Gastroesophageal sphincter (tissue), 4 donors: ENCODE measurements around the gene FAM184A. TPM values are rescaled to one million over a fixed set of nuclear protein-coding genes. Genes with fewer than 3 reads are reported as not detected.

ENCODE experiments used
- ATAC-seq: fragments of 150-250 bp; one replicate; pipeline ENCODE4 v1.9.1; 2016; ENCODE audit warnings: mild to moderate bottlenecking, moderate library complexity
- H3K27ac ChIP-seq, 4 donors: fragments of 200-600 bp; sonication (generic) in 3 of 4; 1 replicate in 3 of 4; 2 replicates in 1 of 4; pipeline ENCODE4 v1.5.1; 2016 to 2019
- H3K27me3 ChIP-seq: fragments of 200-600 bp; sonication (generic); one replicate; pipeline ENCODE4 v1.5.1; 2019
- H3K36me3 ChIP-seq, 2 donors: fragments of 200-600 bp; sonication (generic); one replicate each; pipeline ENCODE4 v1.5.1; 2019; ENCODE audit warnings: control low read depth in 1 of 2
- H3K4me1 ChIP-seq, 3 donors: fragments of 200-600 bp; sonication (generic); 1 replicate in 2 of 3; 2 replicates in 1 of 3; pipeline ENCODE4 v1.5.1; 2016 to 2019; ENCODE audit warnings: control low read depth in 2 of 3
- H3K4me3 ChIP-seq, 2 donors: fragments of 200-600 bp; sonication (generic); one replicate each; pipeline ENCODE4 v1.5.1; 2019; ENCODE audit warnings: mild to moderate bottlenecking in 1 of 2, moderate library complexity in 1 of 2
- H3K9me3 ChIP-seq, 3 donors: fragments of 200-600 bp; sonication (generic); one replicate each; pipeline ENCODE4 v1.5.1; 2017 to 2019; ENCODE audit warnings: control low read depth in 2 of 3
- EP300 ChIP-seq: sonication (generic); formaldehyde crosslinking; IDR thresholded peaks from one replicate; pipeline ENCODE4 v1.6.1; 2017; ENCODE audit warnings: antibody characterized with exemption, mild to moderate bottlenecking
- POLR2A ChIP-seq, 2 donors: fragments of 450-650 bp; IDR thresholded peaks; one replicate each; pipeline ENCODE4 v1.6.1; 2017; ENCODE audit warnings: antibody characterized with exemption in 2 of 2, mild to moderate bottlenecking in 2 of 2, moderate library complexity in 1 of 2
- POLR2AphosphoS5 ChIP-seq: sonication (generic); formaldehyde crosslinking; IDR thresholded peaks from one replicate; pipeline ENCODE4 v1.6.1; 2017; ENCODE audit warnings: antibody characterized with exemption
- WGBS, 2 donors: methylation state at CpG; one replicate each; pipeline ENCODE4 v1.1.5; 2018; ENCODE audit warnings: low coverage in 1 of 2; 5-methylcytosine and 5-hydroxymethylcytosine counted together
- total RNA-seq, 4 donors: library from RNA; depleted of rRNA; stranded (reverse); fragments of >200 nt; gene quantifications; one replicate each; pipeline ENCODE4 v1.1.0, GENCODE V29; 2016
- TF ChIP-seq, protein P1 (sequence below), 4 experiments: fragments of 200-600 bp in 2 of 4; fragments of 450-650 bp in 2 of 4; sonication (generic) in 1 of 4; IDR thresholded peaks; one replicate each; pipeline ENCODE4 v1.5.1; 2017 to 2019; ENCODE audit warnings: antibody characterized with exemption in 4 of 4, mild to moderate bottlenecking in 2 of 4, moderate library complexity in 2 of 4

The FAM184A gene
- total RNA-seq, 4 donors from 2014 or later = 7.5 to 25.5 (median 10.3) TPM

DNA sequence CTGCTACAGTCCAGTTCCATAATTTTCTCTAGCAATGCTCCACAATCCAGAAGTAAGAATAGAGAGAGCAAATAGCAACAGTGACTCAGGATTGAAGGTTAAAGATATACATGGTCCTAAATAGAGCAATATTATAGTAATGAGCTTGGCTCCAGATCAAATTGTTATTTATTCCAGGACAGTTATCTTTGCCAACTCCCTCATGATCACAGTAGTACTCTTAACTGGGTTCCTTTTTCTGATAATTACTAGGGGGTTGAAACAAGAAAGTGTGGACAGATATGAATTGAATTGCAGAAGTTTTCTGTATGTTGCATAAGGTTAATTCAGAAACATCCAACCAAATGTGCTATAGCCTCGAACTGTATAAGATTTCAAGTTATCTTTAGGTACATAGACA lies 11.9 kb downstream of the FAM184A start:
- no peak for ATAC-seq
- TF ChIP-seq POLR2A (IDR thresholded peaks at IDR 0.05) (no peak), EP300 (no peak), POLR2AphosphoS5 (no peak)
- TF ChIP-seq, protein P1, sequence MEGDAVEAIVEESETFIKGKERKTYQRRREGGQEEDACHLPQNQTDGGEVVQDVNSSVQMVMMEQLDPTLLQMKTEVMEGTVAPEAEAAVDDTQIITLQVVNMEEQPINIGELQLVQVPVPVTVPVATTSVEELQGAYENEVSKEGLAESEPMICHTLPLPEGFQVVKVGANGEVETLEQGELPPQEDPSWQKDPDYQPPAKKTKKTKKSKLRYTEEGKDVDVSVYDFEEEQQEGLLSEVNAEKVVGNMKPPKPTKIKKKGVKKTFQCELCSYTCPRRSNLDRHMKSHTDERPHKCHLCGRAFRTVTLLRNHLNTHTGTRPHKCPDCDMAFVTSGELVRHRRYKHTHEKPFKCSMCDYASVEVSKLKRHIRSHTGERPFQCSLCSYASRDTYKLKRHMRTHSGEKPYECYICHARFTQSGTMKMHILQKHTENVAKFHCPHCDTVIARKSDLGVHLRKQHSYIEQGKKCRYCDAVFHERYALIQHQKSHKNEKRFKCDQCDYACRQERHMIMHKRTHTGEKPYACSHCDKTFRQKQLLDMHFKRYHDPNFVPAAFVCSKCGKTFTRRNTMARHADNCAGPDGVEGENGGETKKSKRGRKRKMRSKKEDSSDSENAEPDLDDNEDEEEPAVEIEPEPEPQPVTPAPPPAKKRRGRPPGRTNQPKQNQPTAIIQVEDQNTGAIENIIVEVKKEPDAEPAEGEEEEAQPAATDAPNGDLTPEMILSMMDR (IDR thresholded peaks at IDR 0.05) = no peak

DNA sequence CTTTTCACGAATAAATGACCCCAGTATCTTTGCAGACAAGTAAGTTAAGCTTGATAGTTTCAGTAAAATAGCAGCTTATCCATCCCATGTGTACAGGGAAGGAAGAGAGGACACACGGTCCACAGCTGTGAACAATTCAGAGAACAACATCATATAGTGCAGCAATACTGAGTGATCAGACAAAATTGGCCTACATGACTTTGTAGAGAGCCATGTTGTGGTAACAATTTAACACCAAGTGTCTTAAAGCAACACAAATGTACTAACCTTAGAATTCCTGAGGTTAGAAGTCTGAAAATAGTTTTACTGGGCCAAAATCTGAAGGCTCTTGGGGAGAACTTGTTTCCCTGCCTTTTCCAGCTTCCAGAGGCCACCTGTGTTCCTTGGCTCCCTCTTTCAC lies 12.5 kb downstream of the FAM184A start:
- TF ChIP-seq, protein P1 (IDR thresholded peaks at IDR 0.05) = no peak
- TF ChIP-seq POLR2A (IDR thresholded peaks at IDR 0.05) = no peak
- Histone ChIP-seq H3K9me3 (no peaks in the 10 kb centered on the region), H3K36me3 (no peaks in the 10 kb centered on the region), H3K4me3 (no peak overlapping the region), H3K4me1 (peaks cover 0 to 6% (median 0%) of the 10 kb centered on the region in 3 donors), H3K27me3 (no peaks in the 10 kb centered on the region), H3K27ac (no peak overlapping the region)
- no peak for ATAC-seq
- WGBS, 2 donors = 45 to 90% methylated on average over 2 of the region's 2 CpGs

More for the DNA sequence above, 11.9 kb downstream of the FAM184A start:
- WGBS, 2 donors = 78 to 100% methylated on average over 1 of the region's 1 CpG
- Histone ChIP-seq H3K27ac (no peak overlapping the region), H3K27me3 (no peaks in the 10 kb centered on the region), H3K4me1 (peaks cover 0 to 6% (median 0%) of the 10 kb centered on the region in 3 donors), H3K4me3 (no peak overlapping the region), H3K36me3 (no peaks in the 10 kb centered on the region), H3K9me3 (no peaks in the 10 kb centered on the region)

DNA sequence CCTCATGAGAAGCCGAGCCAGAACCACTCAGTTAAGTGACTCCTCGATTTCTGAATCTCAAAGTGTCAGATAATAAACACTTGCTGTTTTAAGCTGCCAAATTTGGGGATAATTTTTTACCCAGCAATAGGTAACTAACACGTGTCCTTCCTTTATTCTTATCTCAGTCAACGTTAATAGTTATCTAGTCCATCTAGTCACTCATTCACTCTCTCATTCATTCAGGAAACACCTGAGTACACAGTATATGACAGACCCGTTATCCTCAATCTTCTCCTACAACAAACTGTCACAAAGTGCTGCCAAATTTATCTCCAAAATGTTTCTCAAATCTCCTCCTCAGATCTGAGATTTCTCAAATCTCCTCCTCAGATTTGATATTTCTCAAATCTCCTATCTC lies 13.1 kb downstream of the FAM184A start:
- no peak for ATAC-seq
- TF ChIP-seq, protein P1 (IDR thresholded peaks at IDR 0.05) = no peak
- TF ChIP-seq POLR2A (IDR thresholded peaks at IDR 0.05) = no peak
- TF ChIP-seq POLR2AphosphoS5 = no peak
- TF ChIP-seq EP300 = no peak
- no peaks in the 10 kb centered on the region for H3K36me3 ChIP-seq
- H3K9me3 ChIP-seq = no peaks in the 10 kb centered on the region
- peaks cover 0 to 6% (median 0%) of the 10 kb centered on the region in 3 donors for H3K4me1 ChIP-seq
- H3K27me3 ChIP-seq = no peaks in the 10 kb centered on the region
- H3K4me3 ChIP-seq = no peak overlapping the region
- H3K27ac ChIP-seq = no peak overlapping the region
- WGBS, 2 donors = 71 to 77% methylated on average over 4 of the region's 5 CpGs

DNA sequence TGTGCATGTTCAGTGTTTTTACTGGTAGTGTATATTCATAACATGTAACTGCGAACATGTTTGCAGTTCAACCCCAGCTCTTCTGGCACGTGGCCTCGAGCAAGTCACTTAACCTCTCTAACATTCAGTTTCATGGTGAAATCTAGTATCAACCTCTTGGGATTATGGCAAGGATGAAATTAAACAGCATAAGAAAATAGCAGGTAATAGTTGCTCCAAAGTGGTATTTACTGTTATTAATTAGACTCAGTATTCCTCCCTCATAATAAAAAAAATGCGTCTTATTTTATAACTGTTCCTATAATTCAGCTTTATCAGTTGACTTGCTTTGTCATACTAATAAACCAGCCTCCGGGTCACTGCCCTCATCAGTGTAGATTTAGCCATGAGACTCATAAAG lies 15.0 kb downstream of the FAM184A start:
- ATAC-seq = no peak
- WGBS, 2 donors = 81 to 92% methylated on average over 5 of the region's 5 CpGs
- TF ChIP-seq EP300 = no peak
- H3K36me3 ChIP-seq = no peaks in the 10 kb centered on the region
- no peaks in the 10 kb centered on the region for H3K9me3 ChIP-seq
- no peak overlapping the region for H3K4me3 ChIP-seq
- H3K4me1 ChIP-seq = peaks cover 0 to 22% (median 0%) of the 10 kb centered on the region in 3 donors
- H3K27ac ChIP-seq = no peak overlapping the region
- no peaks in the 10 kb centered on the region for H3K27me3 ChIP-seq

DNA sequence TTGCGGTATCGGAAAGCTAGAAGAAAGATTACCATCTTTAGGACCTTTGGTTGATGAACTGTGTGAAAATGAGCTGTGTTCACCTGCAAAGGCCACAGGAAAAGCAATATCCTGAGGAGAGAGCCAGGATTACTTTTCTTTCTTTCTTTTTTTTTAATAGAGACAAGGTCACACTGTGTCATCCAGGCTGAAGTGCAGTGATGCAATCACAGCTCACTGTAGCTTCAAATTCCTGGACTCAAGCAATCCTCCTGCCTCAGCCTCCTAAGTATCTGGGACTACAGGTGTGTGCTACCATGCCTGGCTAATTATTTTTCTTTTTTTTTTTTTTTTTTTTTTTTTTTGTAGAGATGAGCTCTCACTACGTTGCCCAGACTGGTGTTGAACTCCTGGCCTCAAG lies 17.2 kb downstream of the FAM184A start:
- H3K36me3 ChIP-seq = no peaks in the 10 kb centered on the region
- WGBS, 2 donors = 93 to 100% methylated on average over 2 of the region's 3 CpGs
- H3K4me1 ChIP-seq = peaks cover 0 to 17% (median 0%) of the 10 kb centered on the region in 3 donors
- no peaks in the 10 kb centered on the region for H3K27me3 ChIP-seq
- H3K9me3 ChIP-seq = no peaks in the 10 kb centered on the region
- ATAC-seq = no peak
- TF ChIP-seq EP300 (no peak), POLR2AphosphoS5 (no peak), POLR2A (IDR thresholded peaks at IDR 0.05) (no peak)
- TF ChIP-seq, protein P1 (IDR thresholded peaks at IDR 0.05) = no peak
- H3K4me3 ChIP-seq = no peak overlapping the region
- peak overlapping the region in 2 of 4 donors; percentile 3 to 64 for H3K27ac ChIP-seq
